Urothelium cell line (cell line): ENCODE measurements around the gene GLT6D1.
"Not testable (repeated sequence)": the region's sequence is repeated elsewhere in the genome, so short reads cannot be mapped to it uniquely, and the experiment has no call there.

Experiments used
- DNase-seq: peaks from one replicate; pipeline ENCODE4 v3.0.0; 2011; ENCODE audit warnings: low spot score, mixed read lengths
- FAIRE-seq: peaks from 2 replicates; lab custom pipeline; 2011; peaks lifted over from hg19 to GRCh38; lab: Jason Lieb, UNC

GLT6D1 gene, protein sequence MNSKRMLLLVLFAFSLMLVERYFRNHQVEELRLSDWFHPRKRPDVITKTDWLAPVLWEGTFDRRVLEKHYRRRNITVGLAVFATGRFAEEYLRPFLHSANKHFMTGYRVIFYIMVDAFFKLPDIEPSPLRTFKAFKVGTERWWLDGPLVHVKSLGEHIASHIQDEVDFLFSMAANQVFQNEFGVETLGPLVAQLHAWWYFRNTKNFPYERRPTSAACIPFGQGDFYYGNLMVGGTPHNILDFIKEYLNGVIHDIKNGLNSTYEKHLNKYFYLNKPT

DNA sequence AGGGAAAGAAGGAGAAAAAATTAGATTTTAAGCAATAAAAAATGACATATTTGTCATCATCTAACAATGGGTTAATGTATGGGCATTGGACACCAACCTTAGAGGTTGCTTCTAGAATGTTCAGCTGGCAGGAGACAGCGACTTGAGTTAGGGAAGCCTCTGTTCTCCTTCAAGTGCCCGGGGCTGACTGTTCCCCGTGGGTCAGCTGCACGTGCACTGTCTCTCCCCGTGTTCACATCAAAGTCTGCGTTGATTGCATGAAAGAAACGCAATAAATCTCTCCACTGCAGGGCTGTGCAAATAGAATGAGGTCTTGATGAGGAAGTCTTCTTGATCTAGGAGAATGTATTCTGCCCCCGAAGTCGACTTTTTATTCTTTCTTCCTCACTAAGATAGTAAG lies at the start of gene GLT6D1:
Gene GLT6D1 (minus strand): TSS at position 345 of the 400 bp plus-strand sequence. CDS start 353 bp downstream, outside the sequence.
- DNase-seq (no peak), FAIRE-seq (no peak)

DNA sequence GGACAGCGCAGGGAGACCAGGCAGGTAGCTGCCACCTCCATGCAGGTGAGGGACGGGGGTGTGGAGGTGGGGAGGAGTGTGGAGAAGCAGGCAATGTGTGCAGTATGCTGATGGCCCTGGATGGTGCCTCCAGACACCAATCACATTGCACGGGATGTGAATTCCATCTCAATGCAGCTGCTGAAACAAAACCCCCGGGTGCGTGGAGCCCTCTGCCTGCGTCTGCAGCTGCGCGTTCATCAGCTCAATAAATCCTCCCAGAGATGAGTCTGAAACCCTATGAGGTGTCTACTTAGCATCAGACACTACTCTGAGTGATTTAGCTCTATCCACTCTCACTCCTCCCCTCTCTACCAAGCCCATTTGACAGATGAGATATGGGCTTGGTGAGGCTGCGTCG lies 49.7 kb upstream of the GLT6D1 start:
- no peak for FAIRE-seq

DNA sequence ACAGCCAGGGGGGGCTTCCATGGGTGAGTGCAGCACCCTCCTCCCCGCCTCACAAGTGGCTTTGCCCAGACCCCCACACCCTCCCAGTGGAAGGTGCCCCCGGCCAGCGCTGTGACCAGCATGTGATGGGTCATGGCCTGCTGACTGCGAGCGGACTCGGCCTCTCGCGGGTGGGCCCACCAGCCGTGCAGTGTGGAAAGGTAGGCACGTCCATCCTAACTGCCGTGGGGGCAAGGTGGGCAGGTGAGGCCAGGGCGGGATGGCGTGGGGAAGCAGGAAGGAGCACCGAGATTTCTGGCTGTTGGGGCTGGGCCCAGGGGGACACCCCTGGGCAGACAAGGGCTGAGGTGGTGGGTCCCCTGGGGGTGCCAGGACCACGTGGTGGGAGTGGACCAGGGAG lies 47.9 kb upstream of the GLT6D1 start:
- DNase-seq (no peak), FAIRE-seq (no peak)

More for the DNA sequence above, 49.7 kb upstream of the GLT6D1 start:
- DNase-seq = no peak

DNA sequence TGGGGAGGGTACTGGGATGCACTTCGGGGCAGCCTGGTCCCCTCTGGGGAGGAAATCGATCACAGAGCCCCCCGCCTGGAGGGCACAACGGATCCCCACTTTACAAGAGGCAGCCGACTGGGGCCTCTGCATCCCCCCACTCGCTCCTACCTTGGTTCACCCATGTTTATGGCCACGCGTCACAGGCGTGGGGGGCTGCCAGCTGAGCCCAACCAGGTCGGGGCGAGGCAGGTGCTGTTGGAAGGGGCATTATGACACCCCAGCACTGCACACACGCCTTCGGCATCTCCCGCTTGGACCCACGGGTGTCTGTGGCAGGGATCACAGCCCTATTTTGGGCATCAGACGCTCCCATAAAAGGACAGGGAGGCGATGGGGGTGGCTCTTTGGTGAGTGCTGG lies 45.4 kb upstream of the GLT6D1 start:
- FAIRE-seq = no peak

DNA sequence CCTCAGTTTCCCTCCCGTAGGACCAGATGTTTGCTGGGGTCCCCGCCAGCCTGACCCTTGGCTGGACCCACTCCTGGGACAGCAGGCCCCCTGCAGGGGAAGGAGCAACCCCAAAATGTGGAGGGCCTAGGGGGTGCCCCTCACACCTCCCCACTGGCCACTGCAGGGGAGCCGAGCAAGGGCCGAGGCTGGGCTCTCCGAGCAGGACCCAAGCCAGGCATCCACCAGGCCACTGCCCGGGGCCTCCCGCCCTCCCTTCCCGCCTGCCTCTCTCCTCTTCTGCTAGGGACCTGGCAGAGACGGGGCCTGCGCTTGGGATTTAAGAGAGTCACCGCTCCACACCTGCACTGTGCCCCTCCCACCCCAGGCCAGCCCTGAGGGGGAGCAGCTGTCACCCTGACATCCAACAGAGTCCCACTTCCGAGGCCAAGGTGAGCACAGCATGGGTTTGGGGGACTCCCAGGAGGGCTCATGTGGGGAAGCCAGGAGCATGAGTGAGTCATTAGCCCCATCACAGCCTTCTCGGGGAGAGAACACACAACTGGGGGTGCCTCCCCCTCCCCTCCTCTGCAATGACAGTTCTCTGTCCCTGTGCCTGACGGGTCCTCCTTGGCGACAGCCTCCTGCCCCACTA lies 44.2 kb upstream of the GLT6D1 start:
- DNase-seq = no peak
- FAIRE-seq = no peak

More for the DNA sequence above, 45.4 kb upstream of the GLT6D1 start:
- DNase-seq = no peak

DNA sequence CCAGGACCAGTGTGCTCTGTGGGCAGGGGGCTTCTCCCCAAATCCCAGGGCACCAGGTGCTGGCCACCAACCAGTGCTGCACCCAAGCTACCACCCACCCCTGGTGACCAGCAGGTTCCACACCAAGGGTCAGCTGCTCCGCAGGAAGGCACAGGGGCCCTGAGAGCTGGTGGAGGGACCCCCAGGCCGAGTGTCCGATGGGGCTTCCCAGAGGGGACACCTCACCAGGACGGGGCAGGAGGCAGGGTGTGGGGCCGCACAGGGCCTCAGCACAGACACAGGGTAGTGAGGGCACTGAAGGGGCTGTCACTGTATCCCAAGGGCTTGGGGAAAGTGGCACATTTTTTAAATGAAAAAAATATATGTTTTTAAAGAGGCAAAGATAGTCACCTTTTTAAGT lies 41.8 kb upstream of the GLT6D1 start:
- no peak for FAIRE-seq
- DNase-seq = no peak

DNA sequence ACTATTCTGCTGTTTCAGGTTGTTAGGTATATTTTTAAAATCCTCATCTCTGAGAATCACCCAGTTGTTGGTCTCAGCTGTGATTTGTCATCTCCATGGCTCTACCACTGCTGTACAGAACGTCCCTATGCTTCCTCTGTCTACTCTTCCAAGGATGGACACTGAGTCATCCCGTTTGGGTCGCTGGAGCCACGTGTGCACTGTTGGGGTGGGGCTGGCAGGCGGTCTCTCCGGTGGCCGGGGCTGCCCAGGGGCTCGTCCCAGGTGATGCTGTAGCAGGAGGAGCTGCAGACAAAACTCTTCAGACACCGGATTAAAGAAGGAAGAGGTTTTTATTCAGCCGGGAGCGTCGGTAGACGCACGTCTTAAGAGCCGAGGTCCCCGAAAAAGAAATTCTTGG lies 40.7 kb upstream of the GLT6D1 start:
- FAIRE-seq = no peak
- no peak for DNase-seq

DNA sequence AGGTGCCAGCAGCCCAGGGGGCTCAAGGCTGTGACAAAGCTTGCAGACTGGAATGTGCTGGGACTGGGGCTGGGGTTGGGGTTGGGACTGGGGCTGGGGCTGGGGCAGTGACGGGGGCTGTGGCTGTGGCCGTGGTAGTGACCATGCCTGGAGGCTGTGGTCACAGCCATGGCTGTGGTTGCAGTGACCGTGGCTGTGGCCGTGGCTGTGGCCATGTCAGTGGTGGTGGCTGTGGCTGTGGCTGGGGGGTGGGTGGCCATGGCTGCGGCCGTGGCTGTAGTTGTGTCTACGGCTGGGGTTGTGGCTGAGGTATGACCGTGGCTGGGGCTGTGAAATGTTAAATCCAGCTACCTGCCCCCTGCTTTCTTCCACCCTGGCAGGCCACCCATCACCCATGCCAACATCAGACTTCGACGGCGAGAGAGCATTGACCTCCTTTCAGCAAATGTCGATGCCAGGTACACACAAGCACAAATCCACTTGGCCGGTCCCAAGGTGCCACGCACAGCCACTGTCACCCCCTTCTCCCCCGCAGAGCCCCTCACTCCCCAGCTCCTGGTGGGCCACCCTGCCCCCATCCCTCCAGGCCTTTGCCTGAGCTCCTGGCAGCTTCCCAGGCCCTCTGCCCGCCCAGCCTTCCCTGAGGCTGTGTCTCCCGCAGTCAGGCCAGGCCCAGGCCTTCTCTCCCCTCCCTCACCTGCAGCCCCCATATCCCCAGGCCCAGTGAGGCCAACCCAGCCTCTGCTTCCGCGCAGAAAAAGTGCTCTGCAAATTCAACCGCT lies 39.1 kb upstream of the GLT6D1 start:
- DNase-seq (no peak), FAIRE-seq (no peak)

DNA sequence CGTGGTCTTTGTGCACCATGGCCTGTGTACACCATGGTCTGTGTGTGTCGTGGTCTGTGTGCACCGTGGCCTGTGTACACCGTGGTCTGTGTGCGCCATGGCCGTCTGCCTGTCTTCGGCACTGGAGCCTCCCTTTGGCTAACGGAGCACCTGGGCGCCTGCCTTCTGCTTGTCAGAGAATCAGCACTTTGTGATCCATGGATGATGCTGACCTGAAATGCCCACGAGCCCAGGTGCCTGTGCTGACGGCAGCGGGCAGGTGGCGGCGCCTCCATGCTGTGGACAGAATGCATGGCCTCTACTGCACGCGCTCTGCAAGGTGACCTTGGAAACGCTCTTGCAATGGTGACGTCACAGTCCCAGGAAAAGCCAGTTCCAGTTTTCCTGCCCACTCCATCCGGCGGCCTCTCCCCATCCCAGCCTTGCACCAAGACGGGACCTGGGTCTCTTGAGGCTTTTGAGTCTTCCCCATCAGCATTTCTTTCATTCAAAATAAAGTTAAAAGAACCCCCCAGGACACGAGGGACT lies 38.4 kb upstream of the GLT6D1 start:
- FAIRE-seq (no peak), DNase-seq (no peak)

DNA sequence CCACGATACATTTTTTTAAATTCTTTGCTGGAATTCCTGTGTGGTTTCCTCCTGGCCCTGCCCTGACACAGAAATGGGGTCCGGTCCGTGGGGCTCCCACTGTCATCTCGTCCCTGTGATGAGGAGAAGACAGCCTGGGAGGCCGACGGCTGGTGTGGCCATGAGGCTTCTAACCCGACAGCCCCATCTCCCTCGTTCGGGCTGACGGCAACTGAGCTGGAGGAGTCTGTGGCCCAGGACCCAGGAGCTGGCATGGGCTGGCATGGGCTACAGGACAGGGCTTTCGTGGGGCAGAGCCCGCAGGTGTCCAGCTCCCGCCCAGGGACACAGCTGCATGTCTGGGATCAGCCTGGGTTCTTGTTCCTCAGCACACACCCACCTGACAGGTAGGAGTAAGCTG lies 37.6 kb upstream of the GLT6D1 start:
- no peak for FAIRE-seq
- DNase-seq = no peak

DNA sequence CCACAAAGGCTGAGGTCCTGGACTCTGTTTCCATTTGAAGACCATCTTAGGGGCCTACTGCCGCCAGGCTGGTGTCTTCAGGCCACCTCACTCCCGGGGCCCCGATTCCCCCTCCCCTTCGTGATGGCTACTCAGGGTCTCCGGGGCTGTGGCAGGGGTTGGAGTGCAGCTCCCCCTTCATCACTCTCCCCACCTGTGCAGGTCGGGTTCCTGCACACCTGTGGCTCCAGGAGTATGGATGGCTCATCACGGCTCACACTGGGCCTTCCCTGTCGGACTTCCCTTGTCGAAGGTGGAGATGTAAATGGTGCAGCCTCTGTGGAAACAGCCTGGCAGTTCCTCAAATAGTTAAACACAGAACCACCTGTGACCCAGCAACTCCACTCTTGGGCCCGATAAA lies 35.6 kb upstream of the GLT6D1 start:
- no peak for DNase-seq
- no peak for FAIRE-seq

DNA sequence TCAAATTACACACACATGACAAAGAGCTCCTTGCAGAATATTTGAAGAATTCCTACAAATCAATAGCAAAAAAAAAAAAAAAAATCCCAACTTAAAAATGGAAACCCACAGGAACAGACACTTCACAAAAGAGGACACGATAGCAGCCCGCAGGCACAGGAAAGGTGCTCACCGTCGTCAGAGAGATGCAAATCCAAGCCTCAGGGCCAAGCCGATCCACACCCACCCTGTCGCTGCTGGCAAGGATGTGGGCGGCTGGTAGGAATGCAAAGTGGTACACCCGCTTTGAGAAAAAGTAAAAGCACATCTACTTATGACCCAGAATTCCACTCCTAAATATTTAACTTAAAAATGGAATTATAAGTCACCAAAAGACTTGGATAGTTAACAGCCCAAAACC lies 34.6 kb upstream of the GLT6D1 start:
- FAIRE-seq = no peak
- no peak for DNase-seq

DNA sequence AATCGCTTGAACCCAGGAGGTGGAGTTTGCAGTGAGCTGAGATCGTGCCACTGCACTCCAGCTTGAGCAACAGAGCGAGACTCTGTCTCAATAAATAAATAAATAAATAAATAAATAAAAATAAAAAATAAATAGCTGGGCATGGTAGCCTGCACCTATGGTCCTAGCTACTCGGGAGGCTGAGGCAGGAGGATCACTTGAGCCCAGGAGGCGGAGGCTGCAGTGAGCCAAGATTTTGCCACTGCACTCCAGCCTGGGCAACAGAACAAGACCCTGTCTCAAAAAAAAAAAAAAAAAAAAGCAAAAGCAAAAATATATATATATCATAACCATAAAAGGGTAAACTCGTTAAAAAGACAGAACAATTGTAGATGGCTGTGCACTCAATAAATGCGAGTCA lies 33.4 kb upstream of the GLT6D1 start:
- DNase-seq, FAIRE-seq: not testable (repeated sequence)

DNA sequence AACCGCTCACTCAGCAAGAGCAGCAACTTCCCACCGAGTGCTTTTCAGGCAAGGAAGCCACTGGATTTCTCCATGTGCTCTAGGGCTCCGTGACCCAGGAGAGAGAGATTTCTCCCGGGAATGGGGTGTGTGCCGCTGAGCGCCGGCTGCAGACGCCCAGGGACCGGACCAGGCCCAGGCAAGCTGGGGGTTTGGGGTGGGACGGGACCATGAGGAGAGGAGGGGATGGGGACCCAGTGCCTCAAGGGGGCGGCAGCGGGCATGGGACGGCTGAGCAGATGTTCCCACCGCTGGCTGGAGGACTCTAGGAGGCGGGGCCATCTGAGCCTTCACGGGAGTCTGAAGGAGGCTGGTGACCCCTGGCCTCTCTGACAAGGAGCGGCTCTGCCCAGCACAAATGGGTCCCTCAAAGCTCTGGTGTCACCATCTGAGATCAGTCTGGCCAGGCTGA lies 32.3 kb upstream of the GLT6D1 start:
- DNase-seq = no peak
- no peak for FAIRE-seq

DNA sequence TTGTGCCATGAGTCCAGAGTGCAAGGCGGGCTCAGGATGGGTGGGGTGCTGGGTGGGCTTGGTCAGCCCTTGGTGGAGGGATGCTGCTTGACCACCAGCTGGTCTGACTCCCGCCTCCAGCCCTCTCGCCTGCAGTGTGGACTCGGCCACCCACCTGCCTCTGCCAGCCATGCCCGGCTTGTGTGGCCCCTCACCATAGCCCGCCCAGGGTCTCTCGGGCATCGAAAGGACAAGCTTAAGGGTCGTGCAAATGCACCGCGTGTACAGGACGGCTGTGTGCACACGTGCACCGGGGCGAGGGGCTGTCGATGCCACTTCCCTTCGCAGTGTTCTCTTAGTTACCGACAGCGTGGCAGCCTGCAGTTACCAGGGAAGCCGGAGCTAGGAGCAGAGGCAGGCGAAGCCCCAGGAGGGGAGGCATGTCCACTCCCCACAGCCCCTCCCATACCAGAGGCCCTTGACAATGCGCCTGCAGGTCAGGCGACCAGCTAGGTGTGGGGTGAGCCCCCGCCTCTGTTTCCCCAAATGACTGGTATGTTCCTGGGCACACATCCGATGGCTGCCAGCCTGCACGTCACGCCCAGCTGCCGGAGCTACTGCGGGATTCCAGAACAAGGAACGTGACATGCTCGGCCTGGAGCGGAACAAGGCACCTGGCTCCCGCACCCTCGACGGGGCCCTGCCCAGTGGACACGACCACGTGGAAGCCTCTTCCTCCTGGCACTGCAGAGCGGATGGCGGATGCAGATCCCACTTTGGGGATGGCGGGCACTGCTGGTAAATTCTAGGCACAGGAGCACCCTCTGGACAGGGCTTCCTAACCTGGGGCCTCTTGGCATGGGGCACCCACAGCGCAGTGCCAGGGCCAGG lies 31.6 kb upstream of the GLT6D1 start:
- DNase-seq (no peak), FAIRE-seq (no peak)

DNA sequence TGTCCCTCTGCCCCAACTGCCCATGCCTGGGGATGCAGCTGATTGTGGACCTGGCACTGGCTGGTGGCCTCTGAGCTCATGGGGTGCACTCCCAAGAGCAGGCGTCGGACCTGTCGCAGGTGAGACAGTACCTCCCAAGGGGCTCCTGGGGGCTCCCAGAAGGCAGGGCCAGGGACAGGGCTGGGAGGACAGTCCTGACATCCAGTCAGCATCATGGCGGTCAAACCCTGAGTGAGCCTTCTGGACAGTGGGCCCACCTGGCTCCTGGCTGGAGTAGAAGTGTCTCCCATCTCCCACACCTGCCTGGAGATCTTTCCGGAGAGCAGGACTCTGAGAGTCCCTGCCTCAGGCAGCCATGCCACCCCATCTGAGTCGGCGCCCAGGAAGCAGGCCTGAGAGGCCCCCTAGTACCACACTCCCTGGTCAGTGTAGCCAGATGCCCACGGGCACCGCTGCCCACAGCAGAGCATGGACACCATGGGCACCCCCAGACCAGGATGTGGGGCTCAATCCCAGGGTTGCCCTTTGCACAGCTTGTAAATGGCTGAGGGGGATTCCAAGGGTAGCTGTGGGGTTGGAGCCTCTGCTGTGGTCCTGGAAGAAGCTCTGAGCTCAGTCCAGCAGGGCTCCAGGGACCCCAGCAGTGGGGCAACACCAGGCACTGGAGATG lies 30.4 kb upstream of the GLT6D1 start:
- FAIRE-seq (no peak), DNase-seq (no peak)

DNA sequence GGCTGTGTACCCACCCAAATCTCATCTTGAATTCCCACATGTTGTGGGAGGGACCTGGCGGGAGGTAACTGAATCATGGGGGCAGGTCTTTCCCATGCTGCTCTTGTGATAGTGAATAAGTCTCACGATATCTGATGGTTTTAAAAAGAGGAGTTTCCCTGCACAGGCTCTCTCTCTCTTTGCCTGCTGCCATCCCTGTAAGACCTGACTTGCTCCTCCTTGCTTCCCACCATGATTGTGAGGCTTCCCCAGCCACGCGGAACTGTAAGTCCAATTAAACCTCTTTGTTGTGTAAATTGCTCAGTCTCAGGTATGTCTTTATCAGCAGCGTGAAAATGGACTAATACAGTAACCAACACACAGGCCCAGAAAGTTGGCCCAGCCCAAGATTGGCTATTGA lies 29.7 kb upstream of the GLT6D1 start:
- not testable (repeated sequence) for DNase-seq, FAIRE-seq

DNA sequence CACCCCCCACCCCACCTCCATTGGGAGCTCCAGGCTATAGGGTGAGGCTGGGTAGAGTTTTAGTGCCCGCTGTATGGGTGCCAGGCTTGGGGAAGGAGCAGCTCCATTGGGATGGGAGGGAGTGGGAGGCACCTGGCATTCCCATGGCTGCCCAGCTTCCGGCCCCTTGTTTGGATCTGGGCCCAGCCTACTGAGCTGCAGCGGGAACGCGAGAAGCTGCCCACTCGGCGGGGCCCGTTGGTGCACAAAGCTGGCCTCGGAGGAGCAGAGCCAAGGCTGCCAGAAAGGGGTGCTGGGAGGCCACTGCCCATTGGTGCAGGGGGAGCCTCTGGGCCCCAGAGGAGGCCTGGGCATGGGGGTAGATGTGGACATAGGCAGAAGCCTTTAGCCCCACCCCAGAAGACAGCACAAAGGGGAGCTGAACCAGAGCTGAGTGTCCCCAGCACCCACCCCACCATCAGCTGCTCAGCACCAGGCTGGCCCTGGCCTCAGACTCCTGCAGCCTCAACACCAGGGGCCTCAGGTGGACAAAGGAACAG lies 28.2 kb upstream of the GLT6D1 start:
- peak; percentile 25 for DNase-seq
- no peak for FAIRE-seq

DNA sequence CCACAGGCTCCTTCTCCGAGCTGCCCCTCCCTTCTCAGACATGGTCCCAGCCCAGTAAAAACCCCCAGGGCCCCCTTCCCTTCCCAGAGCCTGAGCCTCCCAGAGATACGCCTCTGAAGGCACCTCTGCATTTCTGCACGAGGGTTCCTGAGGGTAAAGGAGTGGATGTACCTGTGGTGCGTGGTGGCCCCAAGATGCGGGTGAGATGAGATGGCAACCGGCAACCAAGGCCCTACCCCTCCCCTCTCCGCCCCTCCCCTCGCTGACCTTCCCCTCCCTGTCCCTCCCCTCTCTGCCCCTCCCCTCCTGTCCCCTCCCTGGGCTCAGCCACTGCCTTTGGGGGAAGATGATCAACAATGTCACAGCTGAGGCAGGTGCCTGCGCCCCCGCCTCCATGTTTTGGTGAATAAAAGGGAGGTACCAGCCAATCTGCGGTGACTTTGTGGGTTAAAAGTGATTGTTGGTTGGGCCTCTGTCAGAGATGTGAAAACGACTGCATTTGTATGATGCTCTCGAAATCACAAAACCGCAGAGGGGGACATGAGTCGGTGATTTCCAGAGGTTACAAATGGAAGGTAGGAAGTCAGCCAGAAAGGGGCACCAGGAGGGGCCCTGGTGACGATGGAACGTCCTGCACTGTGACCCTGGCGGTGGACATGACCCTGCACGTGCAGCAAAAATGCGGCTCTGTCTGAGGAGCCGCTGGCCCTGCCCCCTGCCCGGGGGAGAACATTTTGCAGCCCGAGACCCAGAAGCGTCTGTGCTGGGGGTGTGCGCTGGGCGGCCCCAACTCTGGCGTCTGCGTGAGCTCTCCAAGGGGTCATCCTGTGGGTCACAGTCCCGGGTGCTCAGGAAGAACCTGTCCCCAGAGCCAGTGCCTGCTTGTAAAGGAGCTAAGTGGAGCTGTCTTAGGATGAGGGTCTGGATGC lies 27.5 kb upstream of the GLT6D1 start:
- FAIRE-seq (no peak), DNase-seq (no peak)
